HepG2 (cell line): ENCODE data around the gene NNMT. TPM values are rescaled to one million over a fixed set of nuclear protein-coding genes. Genes with fewer than 3 reads are reported as not detected.

Source experiments
- ATAC-seq: fragments of 200-7000 bp; cut with Tn5 transposase; 3 replicates; pipeline ENCODE4 v1.9.1; 2020; ENCODE audit warnings: mild to moderate bottlenecking, moderate library complexity
- BruUV-seq: library from RNA; stranded (reverse); fragments of 400-500 nt; replicated peaks from 2 replicates; lab custom pipeline; 2021; lab: Mats Ljungman, UMichigan
- CTCF ChIA-PET: fragments of 300-600 bp; formaldehyde crosslinking; extraction: SDS; loops from one replicate; lab custom pipeline; 2021; ENCODE audit warnings: low total read pairs, inconsistent platforms, low intra/inter-chr PET ratio; lab: Yijun Ruan, JAX
- POLR2A ChIA-PET: fragments of 350-600 bp; sonication (Branson Sonifier 250); formaldehyde crosslinking; loops from one replicate; lab custom pipeline; 2020; ENCODE audit warnings: antibody characterized with exemption, inconsistent platforms; lab: Yijun Ruan, JAX
- DNase-seq: peaks from one replicate; pipeline ENCODE4 v3.0.0-alpha.2; 2015; ENCODE audit warnings: low spot score
- FAIRE-seq: peaks from 3 replicates; lab custom pipeline; 2011; peaks lifted over from hg19 to GRCh38; lab: Jason Lieb, UNC
- H2AFZ ChIP-seq: one replicate; pipeline ENCODE4 v1.6.1; 2011; ENCODE audit warnings: low read length, inconsistent platforms
- H3K27ac ChIP-seq: fragments of 300-600 bp; 3 replicates; pipeline ENCODE4 v1.8.0; 2011; ENCODE audit warnings: mixed run types, mild to moderate bottlenecking, mixed read lengths, low read length, inconsistent platforms; ENCODE audit not compliant: insufficient read depth; ENCODE audit errors: extremely low read length
- H3K27me3 ChIP-seq, 2 experiments: fragments of 200-600 bp in 1 of 2; 2 replicates in 1 of 2; 3 replicates in 1 of 2; pipeline versions ENCODE4 v1.6.0 to v1.8.0; 2011; ENCODE audit warnings: low read length in 2 of 2, mild to moderate bottlenecking in 2 of 2, moderate library complexity in 2 of 2, inconsistent platforms in 1 of 2; ENCODE audit not compliant: insufficient read depth in 2 of 2, control insufficient read depth in 1 of 2
- H3K36me3 ChIP-seq, 2 experiments: fragments of 200-600 bp in 1 of 2; replicated peaks in 1 of 2; 2 replicates in 1 of 2; 3 replicates in 1 of 2; pipeline versions ENCODE4 v1.5.1 to v1.8.0; 2011; ENCODE audit warnings: low read length in 2 of 2, inconsistent platforms in 1 of 2; ENCODE audit not compliant: insufficient read depth in 2 of 2, control insufficient read depth in 1 of 2
- H3K4me1 ChIP-seq: 2 replicates; pipeline ENCODE4 v1.5.1; 2012; ENCODE audit warnings: low read length, inconsistent platforms; ENCODE audit not compliant: insufficient read depth
- H3K4me2 ChIP-seq: 2 replicates; pipeline ENCODE4 v1.6.0; 2011; ENCODE audit warnings: low read depth, low read length, inconsistent platforms
- H3K4me3 ChIP-seq, 3 experiments: fragments of 200-600 bp in 1 of 3; sonication (generic), shearing (Covaris generic) in 1 of 3; replicated peaks in 1 of 3; 2 replicates each; pipeline ENCODE4 v1.5.1; 2011 to 2016; ENCODE audit warnings: low read length in 3 of 3, inconsistent platforms in 2 of 3, low read depth in 2 of 3, mild to moderate bottlenecking in 2 of 3, control low read depth in 1 of 3, mixed read lengths in 1 of 3; ENCODE audit not compliant: insufficient read depth in 1 of 3
- H3K79me2 ChIP-seq: one replicate; pipeline ENCODE4 v1.6.1; 2011; ENCODE audit warnings: low read length, inconsistent platforms; ENCODE audit not compliant: insufficient read depth
- H3K9ac ChIP-seq: 2 replicates; pipeline ENCODE4 v1.6.0; 2011; ENCODE audit warnings: mild to moderate bottlenecking, low read depth, low read length, inconsistent platforms; ENCODE audit not compliant: insufficient read depth
- H3K9me3 ChIP-seq: 2 replicates; pipeline ENCODE4 v1.5.1; 2012; ENCODE audit warnings: mild to moderate bottlenecking, low read length
- H4K20me1 ChIP-seq: 2 replicates; pipeline ENCODE4 v1.6.0; 2011; ENCODE audit warnings: inconsistent platforms, mild to moderate bottlenecking, low read length, moderate library complexity; ENCODE audit not compliant: insufficient read depth
- ATF7 ChIP-seq, 2 experiments: fragments of 450-650 bp in 1 of 2; sonication (generic) in 1 of 2; formaldehyde crosslinking in 1 of 2; IDR thresholded peaks; 2 replicates each; pipeline versions ENCODE4 v1.4.0 to v1.6.1; 2016 to 2020; ENCODE audit warnings: antibody characterized with exemption in 1 of 2, mild to moderate bottlenecking in 1 of 2, missing genetic modification reagents in 1 of 2
- CREB1 ChIP-seq, 2 experiments: fragments of 450-650 bp in 1 of 2; IDR thresholded peaks; 2 replicates each; pipeline ENCODE4 v1.6.1; 2016 to 2017; ENCODE audit warnings: control low read depth in 1 of 2, mild to moderate bottlenecking in 1 of 2, missing compliant biosample characterization in 1 of 2, missing genetic modification characterization in 1 of 2
- REL ChIP-seq: sonication (generic); formaldehyde crosslinking; conservative IDR thresholded peaks from 2 replicates; pipeline ENCODE4 v1.8.0; 2022; ENCODE audit warnings: mild to moderate bottlenecking, missing genetic modification reagents, moderate library complexity
- TBP ChIP-seq: sonication (generic); formaldehyde crosslinking; IDR thresholded peaks from 2 replicates; pipeline ENCODE4 v1.5.0; 2020; ENCODE audit warnings: missing genetic modification reagents
- ZFP90 ChIP-seq: sonication (generic); formaldehyde crosslinking; IDR thresholded peaks from 2 replicates; pipeline ENCODE4 v1.8.0; 2022; ENCODE audit warnings: missing genetic modification reagents, mild to moderate bottlenecking, inconsistent platforms, borderline replicate concordance
- ZNF207 ChIP-seq: fragments of 450-650 bp; IDR thresholded peaks from 2 replicates; pipeline ENCODE4 v1.6.1; 2016; ENCODE audit warnings: antibody characterized with exemption, borderline replicate concordance
- ZNF296 ChIP-seq: sonication (generic); formaldehyde crosslinking; conservative IDR thresholded peaks from 2 replicates; pipeline ENCODE4 v1.5.0; 2020; ENCODE audit warnings: mild to moderate bottlenecking, missing genetic modification reagents
- ZNF430 ChIP-seq: sonication (generic); formaldehyde crosslinking; IDR thresholded peaks from 2 replicates; pipeline ENCODE4 v1.9.0; 2021; ENCODE audit warnings: mild to moderate bottlenecking, missing genetic modification reagents
- WGBS: methylation state at CpG from one replicate; pipeline ENCODE4 v1.1.6; 2017; ENCODE audit warnings: low lambda C conversion rate; 5-methylcytosine and 5-hydroxymethylcytosine counted together
- in situ Hi-C: cut with HindIII; loops from 2 replicates; pipeline ENCODE4 v1.10.0; 2017; ENCODE audit warnings: low pct_unique_long_range_greater_than_20kb; ENCODE audit not compliant: extremely low pct_ligation_motif_present
- intact Hi-C: fragments of 100-400 bp; cut with micrococcal nuclease; formaldehyde crosslinking; loops from one replicate; pipeline ENCODE4 v1.10.0; 2022; ENCODE audit not compliant: unreplicated experiment
- polyA plus RNA-seq, 8 experiments: library from polyadenylated mRNA; depleted of rRNA in 3 of 8; stranded (reverse) in 7 of 8; unstranded in 1 of 8; fragments of >200 nt; fragmentation: Illumina TruSeq in 4 of 8; extraction: Trizol in 4 of 8; gene quantifications; 2 replicates each; pipeline versions ENCODE4 v1.2.1 to v1.2.3, GENCODE V29; 2011 to 2016; ENCODE audit warnings: low read depth in 4 of 8, missing spikeins in 1 of 8, mixed read lengths in 1 of 8; ENCODE audit not compliant: insufficient read depth in 1 of 8
- total RNA-seq, 5 experiments: library from RNA; depleted of rRNA; stranded (reverse); fragments of >200 nt; fragmentation: Illumina TruSeq; extraction: Trizol; gene quantifications; 2 replicates each; pipeline ENCODE4 v1.2.3, GENCODE V29; 2016; ENCODE audit warnings: low read depth in 1 of 5
- TF ChIP-seq, protein P1 (sequence below): sonication (generic); formaldehyde crosslinking; IDR thresholded peaks from 2 replicates; pipeline ENCODE4 v1.5.1; 2020; ENCODE audit warnings: mild to moderate bottlenecking, missing genetic modification reagents, moderate library complexity
- TF ChIP-seq, protein P2 (sequence below): IDR thresholded peaks from 2 replicates; pipeline ENCODE4 v1.6.1; 2016; ENCODE audit warnings: low read depth, control low read depth

NNMT gene
- total and polyA plus RNA-seq, 2 of the 13 experiments (the other 11 are each of a cell fraction or from before 2014, with no cell fraction given) = 0.13 TPM; not detected in 1

DNA sequence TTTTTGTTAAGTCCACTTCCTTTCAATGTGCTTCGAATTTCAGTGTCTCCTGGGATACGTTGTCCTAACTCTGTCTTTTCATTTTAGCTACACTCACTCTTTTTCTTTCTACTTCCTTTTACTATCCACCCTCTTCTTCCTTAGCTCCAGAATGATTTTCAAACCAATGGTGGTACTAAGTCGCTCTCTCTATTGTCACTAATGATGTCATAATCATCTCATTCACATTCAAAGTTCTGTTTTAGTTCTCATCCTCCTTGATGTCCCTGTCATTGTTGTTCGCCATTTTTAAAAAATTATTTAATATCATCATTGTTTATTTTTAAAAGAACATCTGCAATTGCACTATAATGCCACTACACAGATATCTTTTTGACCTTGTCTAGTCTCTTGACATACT lies 47.3 kb downstream of the NNMT start:
- Histone ChIP-seq H4K20me1 (no peaks in the 10 kb centered on the region), H3K79me2 (no peaks in the 10 kb centered on the region), H3K27ac (no peak overlapping the region), H2AFZ (no peak overlapping the region), H3K36me3 (no peaks in the 10 kb centered on the region), H3K27me3 (peaks cover 0 to 11% of the 10 kb centered on the region in 2 experiments; a peak in 2 of 5 replicates), H3K4me1 (no peaks in the 10 kb centered on the region), H3K4me2 (no peak overlapping the region), H3K9ac (no peak overlapping the region), H3K4me3 (no peak overlapping the region), H3K9me3 (no peaks in the 10 kb centered on the region)
- intact Hi-C loops (no loop called here), in situ Hi-C loops (loop anchor here (25.0 kb wide), 1 partner anchor 244 kb away; the partner anchor contains the start of gene NXPE4)
- FAIRE-seq (no peak), ATAC-seq (no peak), DNase-seq (no peak)
- CTCF ChIA-PET = no interaction called here
- BruUV-seq = no TSS peak
- WGBS = 15% methylated on average over 4 of the region's 4 CpGs
- TF ChIP-seq, protein P1, sequence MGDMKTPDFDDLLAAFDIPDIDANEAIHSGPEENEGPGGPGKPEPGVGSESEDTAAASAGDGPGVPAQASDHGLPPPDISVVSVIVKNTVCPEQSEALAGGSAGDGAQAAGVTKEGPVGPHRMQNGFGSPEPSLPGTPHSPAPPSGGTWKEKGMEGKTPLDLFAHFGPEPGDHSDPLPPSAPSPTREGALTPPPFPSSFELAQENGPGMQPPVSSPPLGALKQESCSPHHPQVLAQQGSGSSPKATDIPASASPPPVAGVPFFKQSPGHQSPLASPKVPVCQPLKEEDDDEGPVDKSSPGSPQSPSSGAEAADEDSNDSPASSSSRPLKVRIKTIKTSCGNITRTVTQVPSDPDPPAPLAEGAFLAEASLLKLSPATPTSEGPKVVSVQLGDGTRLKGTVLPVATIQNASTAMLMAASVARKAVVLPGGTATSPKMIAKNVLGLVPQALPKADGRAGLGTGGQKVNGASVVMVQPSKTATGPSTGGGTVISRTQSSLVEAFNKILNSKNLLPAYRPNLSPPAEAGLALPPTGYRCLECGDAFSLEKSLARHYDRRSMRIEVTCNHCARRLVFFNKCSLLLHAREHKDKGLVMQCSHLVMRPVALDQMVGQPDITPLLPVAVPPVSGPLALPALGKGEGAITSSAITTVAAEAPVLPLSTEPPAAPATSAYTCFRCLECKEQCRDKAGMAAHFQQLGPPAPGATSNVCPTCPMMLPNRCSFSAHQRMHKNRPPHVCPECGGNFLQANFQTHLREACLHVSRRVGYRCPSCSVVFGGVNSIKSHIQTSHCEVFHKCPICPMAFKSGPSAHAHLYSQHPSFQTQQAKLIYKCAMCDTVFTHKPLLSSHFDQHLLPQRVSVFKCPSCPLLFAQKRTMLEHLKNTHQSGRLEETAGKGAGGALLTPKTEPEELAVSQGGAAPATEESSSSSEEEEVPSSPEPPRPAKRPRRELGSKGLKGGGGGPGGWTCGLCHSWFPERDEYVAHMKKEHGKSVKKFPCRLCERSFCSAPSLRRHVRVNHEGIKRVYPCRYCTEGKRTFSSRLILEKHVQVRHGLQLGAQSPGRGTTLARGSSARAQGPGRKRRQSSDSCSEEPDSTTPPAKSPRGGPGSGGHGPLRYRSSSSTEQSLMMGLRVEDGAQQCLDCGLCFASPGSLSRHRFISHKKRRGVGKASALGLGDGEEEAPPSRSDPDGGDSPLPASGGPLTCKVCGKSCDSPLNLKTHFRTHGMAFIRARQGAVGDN (CRISPR knock-in tag) = no peak
- TF ChIP-seq ZNF296 = no peak
- peak; percentile 85 for TF ChIP-seq ATF7 (IDR thresholded peaks at IDR 0.05)
- TF ChIP-seq ATF7 (CRISPR knock-in tag; IDR thresholded peaks at IDR 0.05) = no peak
- TF ChIP-seq ZNF430 (CRISPR knock-in tag) = no peak
- no peak for TF ChIP-seq TBP (CRISPR knock-in tag)
- no peak for TF ChIP-seq REL
- TF ChIP-seq ZNF207 = no peak
- no peak for TF ChIP-seq ZFP90 (CRISPR knock-in tag)
- TF ChIP-seq, protein P2, sequence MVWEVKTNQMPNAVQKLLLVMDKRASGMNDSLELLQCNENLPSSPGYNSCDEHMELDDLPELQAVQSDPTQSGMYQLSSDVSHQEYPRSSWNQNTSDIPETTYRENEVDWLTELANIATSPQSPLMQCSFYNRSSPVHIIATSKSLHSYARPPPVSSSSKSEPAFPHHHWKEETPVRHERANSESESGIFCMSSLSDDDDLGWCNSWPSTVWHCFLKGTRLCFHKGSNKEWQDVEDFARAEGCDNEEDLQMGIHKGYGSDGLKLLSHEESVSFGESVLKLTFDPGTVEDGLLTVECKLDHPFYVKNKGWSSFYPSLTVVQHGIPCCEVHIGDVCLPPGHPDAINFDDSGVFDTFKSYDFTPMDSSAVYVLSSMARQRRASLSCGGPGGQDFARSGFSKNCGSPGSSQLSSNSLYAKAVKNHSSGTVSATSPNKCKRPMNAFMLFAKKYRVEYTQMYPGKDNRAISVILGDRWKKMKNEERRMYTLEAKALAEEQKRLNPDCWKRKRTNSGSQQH = no peak
- TF ChIP-seq CREB1 (IDR thresholded peaks at IDR 0.05) = peak; percentile 45; the same call in 1 of the 2 replicates
- TF ChIP-seq CREB1 (CRISPR knock-in tag; IDR thresholded peaks at IDR 0.05) = no peak
- POLR2A ChIA-PET = no interaction called here
